ENCODE measurements around the gene MND1.
A peak's percentile ranks its signal among the peaks of the same experiment; 100 is the strongest.

Gene MND1

DNA sequence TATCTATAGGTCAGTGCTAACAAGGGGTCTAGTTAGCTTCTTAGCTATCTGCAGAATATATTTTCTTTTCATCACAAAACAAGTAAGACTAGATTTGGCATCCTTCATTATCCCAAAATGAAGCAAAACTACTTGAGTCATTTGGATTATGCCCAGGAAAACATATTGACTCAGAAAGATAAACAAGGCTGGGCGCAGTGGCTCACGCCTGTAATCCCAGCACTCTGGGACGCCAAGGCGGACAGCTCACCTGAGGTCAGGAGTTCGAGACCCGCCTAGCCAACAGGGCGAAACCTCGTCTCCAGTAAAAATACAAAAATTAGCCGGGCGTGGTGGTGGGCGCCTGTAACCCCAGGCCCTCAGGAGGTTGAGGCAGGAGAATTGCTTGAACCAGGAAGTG is 18.0 kb upstream of the MND1 start:
- peaks cover 7 to 17% of the 10 kb centered on the region in 2 donors for H3K36me3 ChIP-seq (ENCODE audit: control insufficient read depth in 2 of 2, insufficient read depth in 2 of 2, low read length in 2 of 2)
- H3K9ac ChIP-seq (ENCODE audit: low read length in 2 of 2): no peak overlapping the region
- no peaks in the 10 kb centered on the region for H3K4me1 ChIP-seq (ENCODE audit: control insufficient read depth, insufficient read depth, low read length)
- H3K9me3 ChIP-seq (ENCODE audit: control insufficient read depth in 2 of 2, low read length in 2 of 2): no peaks in the 10 kb centered on the region
- H3K4me3 ChIP-seq (ENCODE audit: low read length in 2 of 2): no peak overlapping the region
- no peaks in the 10 kb centered on the region for H3K27me3 ChIP-seq (ENCODE audit: control insufficient read depth in 1 of 2, insufficient read depth in 2 of 2, low read length in 2 of 2)
- no peak overlapping the region for H3K27ac ChIP-seq (ENCODE audit: low read length)

DNA sequence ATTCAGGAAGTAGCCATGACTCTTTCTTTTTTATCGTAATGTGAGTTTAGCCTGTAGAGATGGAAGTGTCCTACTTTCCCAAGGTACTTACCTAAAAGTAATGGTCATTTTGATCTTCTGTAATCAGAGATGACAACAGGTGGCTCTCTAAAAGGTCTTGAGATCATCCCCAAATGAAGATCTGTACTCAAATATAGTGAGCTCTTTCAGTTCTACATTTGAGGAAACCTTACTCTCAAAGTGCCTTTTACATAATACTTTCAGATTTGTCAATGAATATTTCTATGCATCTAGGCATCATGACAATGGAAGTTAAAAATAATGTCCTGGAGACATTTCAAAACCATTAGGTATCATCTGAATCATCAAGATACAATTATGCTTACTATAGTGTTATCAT is 17.2 kb upstream of the MND1 start:
- H3K27ac ChIP-seq (ENCODE audit: low read length): no peak overlapping the region
- peaks cover 7 to 14% of the 10 kb centered on the region in 2 donors for H3K36me3 ChIP-seq (ENCODE audit: control insufficient read depth in 2 of 2, insufficient read depth in 2 of 2, low read length in 2 of 2)
- no peak overlapping the region for H3K9ac ChIP-seq (ENCODE audit: low read length in 2 of 2)
- H3K27me3 ChIP-seq (ENCODE audit: control insufficient read depth in 1 of 2, insufficient read depth in 2 of 2, low read length in 2 of 2): no peaks in the 10 kb centered on the region
- no peaks in the 10 kb centered on the region for H3K4me1 ChIP-seq (ENCODE audit: control insufficient read depth, insufficient read depth, low read length)
- no peaks in the 10 kb centered on the region for H3K9me3 ChIP-seq (ENCODE audit: control insufficient read depth in 2 of 2, low read length in 2 of 2)
- no peak overlapping the region for H3K4me3 ChIP-seq (ENCODE audit: low read length in 2 of 2)

GRCh38 chr4:153332936-153333335 is 11.6 kb upstream of the MND1 start:
- H3K4me1 ChIP-seq (ENCODE audit: control insufficient read depth, insufficient read depth, low read length): no peaks in the 10 kb centered on the region
- H3K4me3 ChIP-seq (ENCODE audit: low read length in 2 of 2): no peak overlapping the region
- no peak overlapping the region for H3K27ac ChIP-seq (ENCODE audit: low read length)
- H3K9me3 ChIP-seq (ENCODE audit: control insufficient read depth in 2 of 2, low read length in 2 of 2): no peaks in the 10 kb centered on the region
- H3K36me3 ChIP-seq (ENCODE audit: control insufficient read depth in 2 of 2, insufficient read depth in 2 of 2, low read length in 2 of 2): peaks cover 5 to 17% of the 10 kb centered on the region in 2 donors
- no peak overlapping the region for H3K9ac ChIP-seq (ENCODE audit: low read length in 2 of 2)
- no peaks in the 10 kb centered on the region for H3K27me3 ChIP-seq (ENCODE audit: control insufficient read depth in 1 of 2, insufficient read depth in 2 of 2, low read length in 2 of 2)

DNA sequence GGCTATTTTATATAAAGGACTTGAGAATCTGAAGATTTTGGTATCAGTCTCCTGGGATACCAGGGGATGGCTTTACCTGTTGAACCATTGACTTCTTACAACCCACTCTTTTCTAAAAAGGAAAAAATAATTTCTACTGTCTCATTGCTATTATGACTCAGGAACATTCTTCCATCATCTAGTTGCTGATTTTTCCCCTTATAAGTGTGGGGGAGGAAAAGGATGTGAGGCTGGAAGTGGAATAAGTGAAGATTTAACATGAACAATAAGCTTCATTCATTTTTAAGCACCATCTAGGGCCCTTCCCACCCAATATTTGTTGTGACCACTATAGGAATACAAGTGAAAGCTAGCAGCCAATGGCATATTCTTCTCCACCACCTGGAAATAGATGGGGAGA is 10.6 kb upstream of the MND1 start:
- H3K27me3 ChIP-seq (ENCODE audit: control insufficient read depth in 1 of 2, insufficient read depth in 2 of 2, low read length in 2 of 2): no peaks in the 10 kb centered on the region
- peaks cover 5 to 17% of the 10 kb centered on the region in 2 donors for H3K36me3 ChIP-seq (ENCODE audit: control insufficient read depth in 2 of 2, insufficient read depth in 2 of 2, low read length in 2 of 2)
- H3K9ac ChIP-seq (ENCODE audit: low read length in 2 of 2): no peak overlapping the region
- H3K9me3 ChIP-seq (ENCODE audit: control insufficient read depth in 2 of 2, low read length in 2 of 2): no peaks in the 10 kb centered on the region
- H3K4me1 ChIP-seq (ENCODE audit: control insufficient read depth, insufficient read depth, low read length): no peaks in the 10 kb centered on the region
- H3K27ac ChIP-seq (ENCODE audit: low read length): no peak overlapping the region
- no peak overlapping the region for H3K4me3 ChIP-seq (ENCODE audit: low read length in 2 of 2)

- no peaks in the 10 kb centered on the region for H3K27me3 ChIP-seq (ENCODE audit: control insufficient read depth in 1 of 2, insufficient read depth in 2 of 2, low read length in 2 of 2)
- peaks cover 5 to 17% of the 10 kb centered on the region in 2 donors for H3K36me3 ChIP-seq (ENCODE audit: control insufficient read depth in 2 of 2, insufficient read depth in 2 of 2, low read length in 2 of 2)
- no peak overlapping the region for H3K27ac ChIP-seq (ENCODE audit: low read length)
- no peak overlapping the region for H3K4me3 ChIP-seq (ENCODE audit: low read length in 2 of 2)
- no peaks in the 10 kb centered on the region for H3K9me3 ChIP-seq (ENCODE audit: control insufficient read depth in 2 of 2, low read length in 2 of 2)
- H3K9ac ChIP-seq (ENCODE audit: low read length in 2 of 2): no peak overlapping the region
- H3K4me1 ChIP-seq (ENCODE audit: control insufficient read depth, insufficient read depth, low read length): no peaks in the 10 kb centered on the region
These were observed 8.8 kb upstream of the MND1 start for GRCh38 chr4:153335665-153336064.

DNA sequence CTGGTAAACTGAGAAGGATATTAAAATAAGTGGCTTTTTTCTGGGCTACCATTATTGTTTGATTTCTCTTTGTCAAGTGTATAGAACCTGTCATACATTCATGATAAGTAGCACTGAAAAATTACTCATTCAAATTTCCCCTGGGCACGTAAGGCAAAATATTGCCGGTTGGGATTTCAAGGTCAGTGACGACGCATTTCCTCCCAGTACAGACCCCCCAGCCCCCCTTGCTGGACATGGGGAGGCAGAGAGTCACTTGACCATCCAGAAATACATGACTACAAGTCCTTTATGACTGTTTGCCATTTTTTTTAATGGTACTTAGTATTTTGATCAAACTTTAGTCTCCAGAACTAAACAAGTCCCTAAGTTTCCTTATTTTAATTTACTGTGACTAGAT is 6.8 kb upstream of the MND1 start:
- Histone ChIP-seq H3K27ac (ENCODE audit: low read length) (no peak overlapping the region), H3K9me3 (ENCODE audit: control insufficient read depth in 2 of 2, low read length in 2 of 2) (no peaks in the 10 kb centered on the region), H3K36me3 (ENCODE audit: control insufficient read depth in 2 of 2, insufficient read depth in 2 of 2, low read length in 2 of 2) (peaks cover 2 to 17% of the 10 kb centered on the region in 2 donors)

GRCh38 chr4:153341575-153342090 is 2.9 kb upstream of the MND1 start:
- peaks cover 13% of the 10 kb centered on the region for H3K4me1 ChIP-seq (ENCODE audit: control insufficient read depth, insufficient read depth, low read length)
- no peak overlapping the region for H3K4me3 ChIP-seq (ENCODE audit: low read length in 2 of 2)
- no peak overlapping the region for H3K9ac ChIP-seq (ENCODE audit: low read length in 2 of 2)
- H3K9me3 ChIP-seq (ENCODE audit: control insufficient read depth in 2 of 2, low read length in 2 of 2): no peaks in the 10 kb centered on the region
- H3K27ac ChIP-seq (ENCODE audit: low read length): no peak overlapping the region
- H3K27me3 ChIP-seq (ENCODE audit: control insufficient read depth in 1 of 2, insufficient read depth in 2 of 2, low read length in 2 of 2): no peaks in the 10 kb centered on the region
- H3K36me3 ChIP-seq (ENCODE audit: control insufficient read depth in 2 of 2, insufficient read depth in 2 of 2, low read length in 2 of 2): no peaks in the 10 kb centered on the region

More for the DNA sequence above, 6.8 kb upstream of the MND1 start:
- Histone ChIP-seq H3K9ac (ENCODE audit: low read length in 2 of 2) (no peak overlapping the region), H3K4me1 (ENCODE audit: control insufficient read depth, insufficient read depth, low read length) (no peaks in the 10 kb centered on the region), H3K4me3 (ENCODE audit: low read length in 2 of 2) (no peak overlapping the region), H3K27me3 (ENCODE audit: control insufficient read depth in 1 of 2, insufficient read depth in 2 of 2, low read length in 2 of 2) (no peaks in the 10 kb centered on the region)

GRCh38 chr4:153342751-153343552 is 1.5 kb upstream of the MND1 start:
- Histone ChIP-seq H3K27me3 (ENCODE audit: control insufficient read depth in 1 of 2, insufficient read depth in 2 of 2, low read length in 2 of 2) (no peaks in the 10 kb centered on the region), H3K9me3 (ENCODE audit: control insufficient read depth in 2 of 2, low read length in 2 of 2) (no peaks in the 10 kb centered on the region), H3K4me3 (ENCODE audit: low read length in 2 of 2) (no peak overlapping the region), H3K9ac (ENCODE audit: low read length in 2 of 2) (no peak overlapping the region), H3K4me1 (ENCODE audit: control insufficient read depth, insufficient read depth, low read length) (peaks cover 13% of the 10 kb centered on the region), H3K27ac (ENCODE audit: low read length) (no peak overlapping the region), H3K36me3 (ENCODE audit: control insufficient read depth in 2 of 2, insufficient read depth in 2 of 2, low read length in 2 of 2) (no peaks in the 10 kb centered on the region)

DNA sequence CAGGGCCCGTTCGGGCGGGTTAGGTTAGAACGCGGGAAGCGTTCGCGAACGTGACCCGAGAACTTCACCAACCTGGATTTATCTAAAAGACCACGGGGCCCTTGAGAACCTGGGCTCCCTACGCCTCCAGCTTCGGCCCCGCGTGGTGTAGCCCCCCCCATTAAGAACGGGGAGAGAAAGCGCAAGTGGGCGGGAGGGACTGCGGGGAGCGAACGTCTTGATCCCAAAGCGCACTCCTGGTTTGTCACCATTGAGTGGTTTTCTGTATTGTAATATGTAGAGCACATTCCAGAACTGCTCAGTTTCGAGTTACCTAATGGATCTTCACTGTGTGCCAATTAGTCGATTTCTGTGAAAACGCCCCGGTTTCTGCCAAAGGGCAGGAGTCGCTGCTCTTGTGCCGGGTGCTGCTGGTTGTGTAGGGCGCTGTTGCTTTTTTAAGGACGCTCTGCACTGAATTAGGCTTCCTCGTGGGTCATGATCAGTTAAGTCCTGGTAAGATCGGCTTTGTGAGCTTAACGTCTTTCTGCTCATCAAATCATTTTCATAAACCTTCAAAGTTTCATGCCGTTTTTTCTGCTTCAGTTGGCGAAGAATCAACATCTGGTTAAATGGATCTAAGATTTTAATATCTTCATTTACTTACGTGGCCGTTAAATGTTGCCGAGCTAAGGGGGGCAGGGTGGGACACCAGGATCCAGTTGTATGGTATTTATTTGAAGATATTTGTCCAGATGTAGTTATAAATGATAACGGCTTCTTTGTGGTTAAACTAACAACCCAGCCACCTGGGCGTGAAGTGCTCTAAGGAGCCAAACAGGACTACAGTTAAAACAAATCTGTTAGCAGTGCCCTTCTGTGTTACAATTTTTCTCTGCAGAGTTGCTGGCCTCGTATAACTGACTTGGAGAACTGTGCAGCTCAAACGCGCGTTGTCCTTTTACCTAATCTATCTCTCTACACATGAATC is 809 bp downstream of the MND1 start:
- no peaks in the 10 kb centered on the region for H3K9me3 ChIP-seq (ENCODE audit: control insufficient read depth in 2 of 2, low read length in 2 of 2)
- H3K27ac ChIP-seq (ENCODE audit: low read length): no peak overlapping the region
- no peaks in the 10 kb centered on the region for H3K27me3 ChIP-seq (ENCODE audit: control insufficient read depth in 1 of 2, insufficient read depth in 2 of 2, low read length in 2 of 2)
- no peaks in the 10 kb centered on the region for H3K36me3 ChIP-seq (ENCODE audit: control insufficient read depth in 2 of 2, insufficient read depth in 2 of 2, low read length in 2 of 2)
- H3K9ac ChIP-seq (ENCODE audit: low read length in 2 of 2): peak overlapping the region; percentile 51 to 62
- peak overlapping the region; percentile 84 to 88 for H3K4me3 ChIP-seq (ENCODE audit: low read length in 2 of 2)
- peaks cover 13% of the 10 kb centered on the region for H3K4me1 ChIP-seq (ENCODE audit: control insufficient read depth, insufficient read depth, low read length)

- Histone ChIP-seq H3K9me3 (ENCODE audit: control insufficient read depth in 2 of 2, low read length in 2 of 2) (no peaks in the 10 kb centered on the region), H3K36me3 (ENCODE audit: control insufficient read depth in 2 of 2, insufficient read depth in 2 of 2, low read length in 2 of 2) (no peaks in the 10 kb centered on the region), H3K4me1 (ENCODE audit: control insufficient read depth, insufficient read depth, low read length) (peaks cover 13% of the 10 kb centered on the region), H3K4me3 (ENCODE audit: low read length in 2 of 2) (peak overlapping the region; percentile 84 to 88), H3K9ac (ENCODE audit: low read length in 2 of 2) (peak overlapping the region; percentile 51 to 62), H3K27me3 (ENCODE audit: control insufficient read depth in 1 of 2, insufficient read depth in 2 of 2, low read length in 2 of 2) (no peaks in the 10 kb centered on the region), H3K27ac (ENCODE audit: low read length) (no peak overlapping the region)
These were observed 1.5 kb downstream of the MND1 start for GRCh38 chr4:153346031-153346430.

Measured in stomach smooth muscle (tissue), 2 donors.